HepG2 (cell line): Measurements from ENCODE around the gene OR10P1. TPM values are rescaled to one million over a fixed set of nuclear protein-coding genes. Genes with fewer than 3 reads are reported as not detected.

Source experiments
- ATAC-seq: fragments of 200-7000 bp; cut with Tn5 transposase; 3 replicates; pipeline ENCODE4 v1.9.1; 2020; ENCODE audit warnings: mild to moderate bottlenecking, moderate library complexity
- BruUV-seq: library from RNA; stranded (reverse); fragments of 400-500 nt; replicated peaks from 2 replicates; lab custom pipeline; 2021; lab: Mats Ljungman, UMichigan
- CTCF ChIA-PET: fragments of 300-600 bp; formaldehyde crosslinking; extraction: SDS; loops from one replicate; lab custom pipeline; 2021; ENCODE audit warnings: low total read pairs, inconsistent platforms, low intra/inter-chr PET ratio; lab: Yijun Ruan, JAX
- POLR2A ChIA-PET: fragments of 350-600 bp; sonication (Branson Sonifier 250); formaldehyde crosslinking; loops from one replicate; lab custom pipeline; 2020; ENCODE audit warnings: antibody characterized with exemption, inconsistent platforms; lab: Yijun Ruan, JAX
- DNase-seq: peaks from one replicate; pipeline ENCODE4 v3.0.0-alpha.2; 2015; ENCODE audit warnings: low spot score
- FAIRE-seq: peaks from 3 replicates; lab custom pipeline; 2011; peaks lifted over from hg19 to GRCh38; lab: Jason Lieb, UNC
- H2AFZ ChIP-seq: one replicate; pipeline ENCODE4 v1.6.1; 2011; ENCODE audit warnings: low read length, inconsistent platforms
- H3K27ac ChIP-seq: fragments of 300-600 bp; 3 replicates; pipeline ENCODE4 v1.8.0; 2011; ENCODE audit warnings: mixed run types, mild to moderate bottlenecking, mixed read lengths, low read length, inconsistent platforms; ENCODE audit not compliant: insufficient read depth; ENCODE audit errors: extremely low read length
- H3K27me3 ChIP-seq, 2 experiments: fragments of 200-600 bp in 1 of 2; 2 replicates in 1 of 2; 3 replicates in 1 of 2; pipeline versions ENCODE4 v1.6.0 to v1.8.0; 2011; ENCODE audit warnings: low read length in 2 of 2, mild to moderate bottlenecking in 2 of 2, moderate library complexity in 2 of 2, inconsistent platforms in 1 of 2; ENCODE audit not compliant: insufficient read depth in 2 of 2, control insufficient read depth in 1 of 2
- H3K36me3 ChIP-seq, 2 experiments: fragments of 200-600 bp in 1 of 2; replicated peaks in 1 of 2; 2 replicates in 1 of 2; 3 replicates in 1 of 2; pipeline versions ENCODE4 v1.5.1 to v1.8.0; 2011; ENCODE audit warnings: low read length in 2 of 2, inconsistent platforms in 1 of 2; ENCODE audit not compliant: insufficient read depth in 2 of 2, control insufficient read depth in 1 of 2
- H3K4me1 ChIP-seq: 2 replicates; pipeline ENCODE4 v1.5.1; 2012; ENCODE audit warnings: low read length, inconsistent platforms; ENCODE audit not compliant: insufficient read depth
- H3K4me2 ChIP-seq: 2 replicates; pipeline ENCODE4 v1.6.0; 2011; ENCODE audit warnings: low read depth, low read length, inconsistent platforms
- H3K4me3 ChIP-seq, 3 experiments: fragments of 200-600 bp in 1 of 3; sonication (generic), shearing (Covaris generic) in 1 of 3; replicated peaks in 1 of 3; 2 replicates each; pipeline ENCODE4 v1.5.1; 2011 to 2016; ENCODE audit warnings: low read length in 3 of 3, inconsistent platforms in 2 of 3, low read depth in 2 of 3, mild to moderate bottlenecking in 2 of 3, control low read depth in 1 of 3, mixed read lengths in 1 of 3; ENCODE audit not compliant: insufficient read depth in 1 of 3
- H3K79me2 ChIP-seq: one replicate; pipeline ENCODE4 v1.6.1; 2011; ENCODE audit warnings: low read length, inconsistent platforms; ENCODE audit not compliant: insufficient read depth
- H3K9ac ChIP-seq: 2 replicates; pipeline ENCODE4 v1.6.0; 2011; ENCODE audit warnings: mild to moderate bottlenecking, low read depth, low read length, inconsistent platforms; ENCODE audit not compliant: insufficient read depth
- H3K9me3 ChIP-seq: 2 replicates; pipeline ENCODE4 v1.5.1; 2012; ENCODE audit warnings: mild to moderate bottlenecking, low read length
- H4K20me1 ChIP-seq: 2 replicates; pipeline ENCODE4 v1.6.0; 2011; ENCODE audit warnings: inconsistent platforms, mild to moderate bottlenecking, low read length, moderate library complexity; ENCODE audit not compliant: insufficient read depth
- MED8 ChIP-seq: sonication (generic); formaldehyde crosslinking; IDR thresholded peaks from 2 replicates; pipeline ENCODE4 v1.8.1; 2023; ENCODE audit warnings: mild to moderate bottlenecking, missing genetic modification reagents; ENCODE audit not compliant: insufficient replicate concordance
- SP5 ChIP-seq: IDR thresholded peaks from 2 replicates; pipeline ENCODE4 v1.6.1; 2016; ENCODE audit warnings: low read depth, borderline replicate concordance
- TBP ChIP-seq: sonication (generic); formaldehyde crosslinking; IDR thresholded peaks from 2 replicates; pipeline ENCODE4 v1.5.0; 2020; ENCODE audit warnings: missing genetic modification reagents
- ZBTB3 ChIP-seq: sonication (generic); formaldehyde crosslinking; IDR thresholded peaks from 2 replicates; pipeline ENCODE4 v1.4.0; 2020; ENCODE audit warnings: low read depth, mild to moderate bottlenecking, moderate library complexity, missing genetic modification reagents, borderline replicate concordance
- ZFX ChIP-seq: sonication (generic); formaldehyde crosslinking; IDR thresholded peaks from 2 replicates; pipeline ENCODE4 v1.4.0; 2020; ENCODE audit warnings: mild to moderate bottlenecking, low read depth, missing genetic modification reagents, moderate library complexity
- ZHX1 ChIP-seq: sonication (generic); formaldehyde crosslinking; IDR thresholded peaks from 2 replicates; pipeline ENCODE4 v1.8.1; 2022; ENCODE audit warnings: low read depth, mild to moderate bottlenecking, missing genetic modification reagents
- ZKSCAN5 ChIP-seq: sonication (generic); formaldehyde crosslinking; IDR thresholded peaks from 2 replicates; pipeline ENCODE4 v1.5.1; 2020; ENCODE audit warnings: mild to moderate bottlenecking, missing genetic modification reagents
- ZNF431 ChIP-seq: sonication (generic); formaldehyde crosslinking; IDR thresholded peaks from 2 replicates; pipeline ENCODE4 v1.9.0; 2022; ENCODE audit warnings: missing genetic modification reagents, low read depth, mild to moderate bottlenecking, borderline replicate concordance
- ZNF724P ChIP-seq: sonication (generic); formaldehyde crosslinking; IDR thresholded peaks from 2 replicates; pipeline ENCODE4 v1.8.0; 2022; ENCODE audit warnings: missing genetic modification reagents, borderline replicate concordance
- WGBS: methylation state at CpG from one replicate; pipeline ENCODE4 v1.1.6; 2017; ENCODE audit warnings: low lambda C conversion rate; 5-methylcytosine and 5-hydroxymethylcytosine counted together
- in situ Hi-C: cut with HindIII; loops from 2 replicates; pipeline ENCODE4 v1.10.0; 2017; ENCODE audit warnings: low pct_unique_long_range_greater_than_20kb; ENCODE audit not compliant: extremely low pct_ligation_motif_present
- intact Hi-C: fragments of 100-400 bp; cut with micrococcal nuclease; formaldehyde crosslinking; loops from one replicate; pipeline ENCODE4 v1.10.0; 2022; ENCODE audit not compliant: unreplicated experiment
- polyA plus RNA-seq, 8 experiments: library from polyadenylated mRNA; depleted of rRNA in 3 of 8; stranded (reverse) in 7 of 8; unstranded in 1 of 8; fragments of >200 nt; fragmentation: Illumina TruSeq in 4 of 8; extraction: Trizol in 4 of 8; gene quantifications; 2 replicates each; pipeline versions ENCODE4 v1.2.1 to v1.2.3, GENCODE V29; 2011 to 2016; ENCODE audit warnings: low read depth in 4 of 8, missing spikeins in 1 of 8, mixed read lengths in 1 of 8; ENCODE audit not compliant: insufficient read depth in 1 of 8
- total RNA-seq, 5 experiments: library from RNA; depleted of rRNA; stranded (reverse); fragments of >200 nt; fragmentation: Illumina TruSeq; extraction: Trizol; gene quantifications; 2 replicates each; pipeline ENCODE4 v1.2.3, GENCODE V29; 2016; ENCODE audit warnings: low read depth in 1 of 5
- TF ChIP-seq, protein P1 (sequence below): sonication (generic); formaldehyde crosslinking; IDR thresholded peaks from 2 replicates; pipeline ENCODE4 v1.9.0; 2021; ENCODE audit warnings: missing genetic modification reagents, borderline replicate concordance
- TF ChIP-seq, protein P2 (sequence below): sonication (generic); formaldehyde crosslinking; IDR thresholded peaks from 2 replicates; pipeline ENCODE4 v1.4.0; 2020; ENCODE audit warnings: missing genetic modification reagents, borderline replicate concordance

The OR10P1 gene
- total and polyA plus RNA-seq, 2 of the 13 experiments (the other 11 are each of a cell fraction or from before 2014, with no cell fraction given): not detected

GRCh38 chr12:55651299-55651683, 14.6 kb downstream of the OR10P1 start:
- DNase-seq (no peak), ATAC-seq (peak; percentile 63), FAIRE-seq (no peak)
- H3K27ac ChIP-seq: no peak overlapping the region
- no peak overlapping the region for H3K4me3 ChIP-seq
- H3K4me1 ChIP-seq: peaks cover 28% of the 10 kb centered on the region
- H4K20me1 ChIP-seq: no peaks in the 10 kb centered on the region
- no peaks in the 10 kb centered on the region for H3K9me3 ChIP-seq
- CTCF ChIA-PET: no interaction called here
- H2AFZ ChIP-seq: no peak overlapping the region
- BruUV-seq: no TSS peak
- no peak for TF ChIP-seq ZBTB3 (CRISPR knock-in tag)
- TF ChIP-seq ZKSCAN5 (CRISPR knock-in tag): no peak
- no peak for TF ChIP-seq ZNF431 (CRISPR knock-in tag)
- TF ChIP-seq, protein P1, sequence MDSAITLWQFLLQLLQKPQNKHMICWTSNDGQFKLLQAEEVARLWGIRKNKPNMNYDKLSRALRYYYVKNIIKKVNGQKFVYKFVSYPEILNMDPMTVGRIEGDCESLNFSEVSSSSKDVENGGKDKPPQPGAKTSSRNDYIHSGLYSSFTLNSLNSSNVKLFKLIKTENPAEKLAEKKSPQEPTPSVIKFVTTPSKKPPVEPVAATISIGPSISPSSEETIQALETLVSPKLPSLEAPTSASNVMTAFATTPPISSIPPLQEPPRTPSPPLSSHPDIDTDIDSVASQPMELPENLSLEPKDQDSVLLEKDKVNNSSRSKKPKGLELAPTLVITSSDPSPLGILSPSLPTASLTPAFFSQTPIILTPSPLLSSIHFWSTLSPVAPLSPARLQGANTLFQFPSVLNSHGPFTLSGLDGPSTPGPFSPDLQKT (CRISPR knock-in tag): no peak
- TF ChIP-seq ZFX (CRISPR knock-in tag): no peak
- TF ChIP-seq, protein P2, sequence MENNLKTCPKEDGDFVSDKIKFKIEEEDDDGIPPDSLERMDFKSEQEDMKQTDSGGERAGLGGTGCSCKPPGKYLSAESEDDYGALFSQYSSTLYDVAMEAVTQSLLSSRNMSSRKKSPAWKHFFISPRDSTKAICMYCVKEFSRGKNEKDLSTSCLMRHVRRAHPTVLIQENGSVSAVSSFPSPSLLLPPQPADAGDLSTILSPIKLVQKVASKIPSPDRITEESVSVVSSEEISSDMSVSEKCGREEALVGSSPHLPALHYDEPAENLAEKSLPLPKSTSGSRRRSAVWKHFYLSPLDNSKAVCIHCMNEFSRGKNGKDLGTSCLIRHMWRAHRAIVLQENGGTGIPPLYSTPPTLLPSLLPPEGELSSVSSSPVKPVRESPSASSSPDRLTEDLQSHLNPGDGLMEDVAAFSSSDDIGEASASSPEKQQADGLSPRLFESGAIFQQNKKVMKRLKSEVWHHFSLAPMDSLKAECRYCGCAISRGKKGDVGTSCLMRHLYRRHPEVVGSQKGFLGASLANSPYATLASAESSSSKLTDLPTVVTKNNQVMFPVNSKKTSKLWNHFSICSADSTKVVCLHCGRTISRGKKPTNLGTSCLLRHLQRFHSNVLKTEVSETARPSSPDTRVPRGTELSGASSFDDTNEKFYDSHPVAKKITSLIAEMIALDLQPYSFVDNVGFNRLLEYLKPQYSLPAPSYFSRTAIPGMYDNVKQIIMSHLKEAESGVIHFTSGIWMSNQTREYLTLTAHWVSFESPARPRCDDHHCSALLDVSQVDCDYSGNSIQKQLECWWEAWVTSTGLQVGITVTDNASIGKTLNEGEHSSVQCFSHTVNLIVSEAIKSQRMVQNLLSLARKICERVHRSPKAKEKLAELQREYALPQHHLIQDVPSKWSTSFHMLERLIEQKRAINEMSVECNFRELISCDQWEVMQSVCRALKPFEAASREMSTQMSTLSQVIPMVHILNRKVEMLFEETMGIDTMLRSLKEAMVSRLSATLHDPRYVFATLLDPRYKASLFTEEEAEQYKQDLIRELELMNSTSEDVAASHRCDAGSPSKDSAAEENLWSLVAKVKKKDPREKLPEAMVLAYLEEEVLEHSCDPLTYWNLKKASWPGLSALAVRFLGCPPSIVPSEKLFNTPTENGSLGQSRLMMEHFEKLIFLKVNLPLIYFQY (CRISPR knock-in tag): no peak
- TF ChIP-seq MED8 (CRISPR knock-in tag): no peak
- no peak for TF ChIP-seq TBP (CRISPR knock-in tag)
- no peak for TF ChIP-seq SP5 (CRISPR knock-in tag)
- TF ChIP-seq ZHX1 (CRISPR knock-in tag): no peak
- no peak for TF ChIP-seq ZNF724P (CRISPR knock-in tag)
- 22% methylated on average over 3 of the region's 5 CpGs for WGBS
- H3K27me3 ChIP-seq: no peaks in the 10 kb centered on the region
- in situ Hi-C loops: no loop called here
- no peaks in the 10 kb centered on the region for H3K36me3 ChIP-seq
- H3K4me2 ChIP-seq: peak overlapping the region; percentile 55
- no peak overlapping the region for H3K9ac ChIP-seq
- no peaks in the 10 kb centered on the region for H3K79me2 ChIP-seq
- intact Hi-C loops: no loop called here
- POLR2A ChIA-PET: no interaction called here
